Neural cell (in vitro differentiated cells): ENCODE results near the gene METTL1. TPM values are rescaled to one million over a fixed set of nuclear protein-coding genes. Genes with fewer than 3 reads are reported as not detected.

Source experiments
- H2AFZ ChIP-seq: fragments of 200-600, 300-800 bp; sonication (generic), shearing (Covaris generic); 2 replicates; pipeline ENCODE4 v1.6.0; 2014; ENCODE audit warnings: low read depth, mild to moderate bottlenecking, antibody characterized with exemption, low read length, moderate library complexity
- H3F3A ChIP-seq: fragments of 200-600 bp; shearing (Covaris generic); 2 replicates; pipeline ENCODE4 v1.6.1; 2016; ENCODE audit warnings: mild to moderate bottlenecking, moderate library complexity, mixed read lengths, antibody characterized with exemption, low read length; ENCODE audit not compliant: insufficient read depth, poor library complexity, severe bottlenecking
- H3K27ac ChIP-seq: fragments of 200-600, 300-800 bp; sonication (generic), shearing (Covaris generic); 2 replicates; pipeline ENCODE4 v1.5.1; 2014; ENCODE audit warnings: mild to moderate bottlenecking, low read length, moderate library complexity
- H3K27me3 ChIP-seq: fragments of 300-800, 200-600 bp; sonication (generic), shearing (Covaris generic); 2 replicates; pipeline ENCODE4 v1.6.0; 2014; ENCODE audit warnings: mild to moderate bottlenecking, low read depth, low read length, moderate library complexity; ENCODE audit not compliant: insufficient read depth
- H3K36me3 ChIP-seq: fragments of 300-800, 200-600 bp; sonication (generic), shearing (Covaris generic); 2 replicates; pipeline ENCODE4 v1.5.1; 2014; ENCODE audit warnings: mild to moderate bottlenecking, antibody characterized with exemption, low read length, moderate library complexity; ENCODE audit not compliant: insufficient read depth
- H3K4me2 ChIP-seq: fragments of 300-800, 200-600 bp; sonication (generic), shearing (Covaris generic); 2 replicates; pipeline ENCODE4 v1.6.0; 2014; ENCODE audit warnings: mild to moderate bottlenecking, low read length
- H3K4me3 ChIP-seq: fragments of 300-800, 200-600 bp; sonication (generic), shearing (Covaris generic); 2 replicates; pipeline ENCODE4 v1.5.1; 2014; ENCODE audit warnings: mild to moderate bottlenecking, low read length, moderate library complexity
- H3K79me2 ChIP-seq: fragments of 200-600 bp; shearing (Covaris generic); replicated peaks from 2 replicates; pipeline ENCODE4 v1.6.0; 2014; ENCODE audit warnings: mild to moderate bottlenecking, low read length, moderate library complexity; ENCODE audit not compliant: insufficient read depth
- H3K9ac ChIP-seq: fragments of 300-800, 200-600 bp; sonication (generic), shearing (Covaris generic); 2 replicates; pipeline ENCODE4 v1.6.1; 2016; ENCODE audit warnings: mild to moderate bottlenecking, low read length, mixed read lengths
- H3K9me2 ChIP-seq: fragments of 200-600 bp; shearing (Covaris generic); 2 replicates; pipeline ENCODE4 v1.6.1; 2016; ENCODE audit warnings: mild to moderate bottlenecking, low read length, mixed read lengths; ENCODE audit not compliant: insufficient read depth
- H3K9me3 ChIP-seq: fragments of 200-600, 300-800 bp; sonication (generic), shearing (Covaris generic); 2 replicates; pipeline ENCODE4 v1.6.1; 2016; ENCODE audit warnings: mild to moderate bottlenecking, mixed run types, low read length, moderate library complexity, mixed read lengths
- H4K20me1 ChIP-seq: fragments of 200-600 bp; shearing (Covaris generic); 2 replicates; pipeline ENCODE4 v1.6.1; 2016; ENCODE audit warnings: mild to moderate bottlenecking, mixed run types; ENCODE audit not compliant: insufficient read depth
- EP300 ChIP-seq: fragments of 450-650 bp; conservative IDR thresholded peaks from 2 replicates; pipeline ENCODE4 v1.6.1; 2014; ENCODE audit warnings: antibody characterized with exemption, mild to moderate bottlenecking, moderate library complexity; ENCODE audit not compliant: poor library complexity, severe bottlenecking
- EZH2 ChIP-seq: fragments of 200-600, 300-800 bp; shearing (Covaris generic), sonication (generic); IDR thresholded peaks from 2 replicates; pipeline ENCODE4 v1.6.1; 2014; ENCODE audit warnings: antibody characterized with exemption, low read length, borderline replicate concordance, mild to moderate bottlenecking; ENCODE audit not compliant: insufficient read depth, poor library complexity, severe bottlenecking
- MXI1 ChIP-seq: fragments of 450-650 bp; conservative IDR thresholded peaks from 2 replicates; pipeline ENCODE4 v1.6.1; 2014; ENCODE audit warnings: antibody characterized with exemption, mild to moderate bottlenecking; ENCODE audit not compliant: poor library complexity, severe bottlenecking
- POLR2AphosphoS5 ChIP-seq: IDR thresholded peaks from 2 replicates; pipeline ENCODE4 v1.6.1; 2012
- RAD21 ChIP-seq: fragments of 450-650 bp; conservative IDR thresholded peaks from 2 replicates; pipeline ENCODE4 v1.6.1; 2014; ENCODE audit warnings: antibody characterized with exemption, mild to moderate bottlenecking, moderate library complexity
- REST ChIP-seq: IDR thresholded peaks from 2 replicates; pipeline ENCODE4 v1.6.1; 2012; ENCODE audit warnings: borderline replicate concordance
- SMC3 ChIP-seq: fragments of 450-650 bp; conservative IDR thresholded peaks from 2 replicates; pipeline ENCODE4 v1.6.1; 2014; ENCODE audit warnings: antibody characterized with exemption, mild to moderate bottlenecking, moderate library complexity; ENCODE audit not compliant: poor library complexity
- TAF1 ChIP-seq: IDR thresholded peaks from 2 replicates; pipeline ENCODE4 v1.6.1; 2012; ENCODE audit warnings: low read depth
- polyA plus RNA-seq: library from polyadenylated mRNA; depleted of rRNA; stranded (reverse); fragments of >200 nt; gene quantifications from 2 replicates; pipeline ENCODE4 v1.2.3, GENCODE V29; 2014
- TF ChIP-seq, protein P1 (sequence below): fragments of 450-650 bp; IDR thresholded peaks from 2 replicates; pipeline ENCODE4 v1.5.1; 2014; ENCODE audit warnings: antibody characterized with exemption, mild to moderate bottlenecking, moderate library complexity; ENCODE audit not compliant: poor library complexity, severe bottlenecking

METTL1 gene
- polyA plus RNA-seq, 1 donor from 2014 or later = 1.9 TPM

- Histone ChIP-seq H3K9me3 (no peaks in the 10 kb centered on the region), H4K20me1 (no peaks in the 10 kb centered on the region), H3K4me3 (no peak overlapping the region), H3K36me3 (no peaks in the 10 kb centered on the region), H3K9me2 (no peaks in the 10 kb centered on the region), H2AFZ (no peak overlapping the region), H3K9ac (no peak overlapping the region), H3K79me2 (peaks cover 10% of the 10 kb centered on the region), H3K4me2 (no peak overlapping the region), H3K27me3 (no peaks in the 10 kb centered on the region), H3F3A (no peaks in the 10 kb centered on the region), H3K27ac (no peak overlapping the region)
- TF ChIP-seq POLR2AphosphoS5 (no peak), MXI1 (no peak), EZH2 (no peak), EP300 (no peak), RAD21 (no peak), SMC3 (no peak), TAF1 (no peak), REST (no peak)
- TF ChIP-seq, protein P1, sequence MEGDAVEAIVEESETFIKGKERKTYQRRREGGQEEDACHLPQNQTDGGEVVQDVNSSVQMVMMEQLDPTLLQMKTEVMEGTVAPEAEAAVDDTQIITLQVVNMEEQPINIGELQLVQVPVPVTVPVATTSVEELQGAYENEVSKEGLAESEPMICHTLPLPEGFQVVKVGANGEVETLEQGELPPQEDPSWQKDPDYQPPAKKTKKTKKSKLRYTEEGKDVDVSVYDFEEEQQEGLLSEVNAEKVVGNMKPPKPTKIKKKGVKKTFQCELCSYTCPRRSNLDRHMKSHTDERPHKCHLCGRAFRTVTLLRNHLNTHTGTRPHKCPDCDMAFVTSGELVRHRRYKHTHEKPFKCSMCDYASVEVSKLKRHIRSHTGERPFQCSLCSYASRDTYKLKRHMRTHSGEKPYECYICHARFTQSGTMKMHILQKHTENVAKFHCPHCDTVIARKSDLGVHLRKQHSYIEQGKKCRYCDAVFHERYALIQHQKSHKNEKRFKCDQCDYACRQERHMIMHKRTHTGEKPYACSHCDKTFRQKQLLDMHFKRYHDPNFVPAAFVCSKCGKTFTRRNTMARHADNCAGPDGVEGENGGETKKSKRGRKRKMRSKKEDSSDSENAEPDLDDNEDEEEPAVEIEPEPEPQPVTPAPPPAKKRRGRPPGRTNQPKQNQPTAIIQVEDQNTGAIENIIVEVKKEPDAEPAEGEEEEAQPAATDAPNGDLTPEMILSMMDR = no peak
These were observed 8.5 kb upstream of the METTL1 start for GRCh38 chr12:57780284-57780897.

DNA sequence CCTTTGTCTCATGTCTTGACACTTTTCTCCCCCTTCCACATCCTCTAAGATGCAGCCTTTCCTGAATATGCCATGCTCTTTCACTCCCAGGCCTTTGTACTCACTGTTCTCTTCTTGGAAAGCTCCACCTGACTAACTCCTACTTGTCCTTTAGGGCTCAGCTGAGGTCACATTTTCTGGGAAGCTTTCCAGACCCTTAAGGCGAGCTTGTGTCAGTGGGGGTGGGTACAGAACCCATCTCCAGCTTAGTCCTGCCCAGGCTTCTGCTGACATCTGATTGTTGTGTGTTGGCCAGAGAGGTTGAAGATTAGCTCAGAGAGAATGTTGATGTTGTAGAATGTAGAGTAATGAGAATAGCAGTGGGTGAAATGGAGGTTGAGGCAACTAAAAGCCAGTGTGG is 7.8 kb upstream of the METTL1 start:
- no peaks in the 10 kb centered on the region for H3K9me3 ChIP-seq
- H3F3A ChIP-seq = no peaks in the 10 kb centered on the region
- H3K27me3 ChIP-seq = no peaks in the 10 kb centered on the region
- no peak overlapping the region for H3K9ac ChIP-seq
- no peak overlapping the region for H2AFZ ChIP-seq
- no peak overlapping the region for H3K27ac ChIP-seq
- H3K36me3 ChIP-seq = no peaks in the 10 kb centered on the region
- no peaks in the 10 kb centered on the region for H3K9me2 ChIP-seq
- no peak overlapping the region for H3K4me2 ChIP-seq
- no peak for TF ChIP-seq REST
- TF ChIP-seq, protein P1 = no peak
- peaks cover 10% of the 10 kb centered on the region for H3K79me2 ChIP-seq
- H4K20me1 ChIP-seq = no peaks in the 10 kb centered on the region
- H3K4me3 ChIP-seq = no peak overlapping the region
